ENCODE results near the gene LBHD1.
"Not testable (repeated sequence)": the region's sequence is repeated elsewhere in the genome, so short reads cannot be mapped to it uniquely, and the experiment has no call there.

LBHD1 gene

GRCh38 chr11:62656796-62657429 is 15.2 kb downstream of the LBHD1 start:
- DNase-seq: no peak

GRCh38 chr11:62654297-62654696 is 17.8 kb downstream of the LBHD1 start:
- no peak for DNase-seq

GRCh38 chr11:62652161-62653006 is 19.7 kb downstream of the LBHD1 start:
- no peak for DNase-seq

- DNase-seq: not testable (repeated sequence)
Observed at GRCh38 chr11:62650283-62650682, 21.8 kb downstream of the LBHD1 start.

- DNase-seq: no peak
Observed at GRCh38 chr11:62649486-62649885, 22.6 kb downstream of the LBHD1 start.

GRCh38 chr11:62648967-62649364 is 23.1 kb downstream of the LBHD1 start:
- DNase-seq: no peak

GRCh38 chr11:62648185-62648966 is 23.7 kb downstream of the LBHD1 start:
- DNase-seq: no peak

GRCh38 chr11:62647609-62648005 is 24.5 kb downstream of the LBHD1 start:
- no peak for DNase-seq

GRCh38 chr11:62646825-62647608 is 25.1 kb downstream of the LBHD1 start:
- DNase-seq: no peak

- peak; percentile 99 for DNase-seq
Observed at GRCh38 chr11:62645946-62646824, 25.9 kb downstream of the LBHD1 start, which contains the start of gene GANAB. GANAB (minus strand) TSS chr11:62646613; CDS start chr11:62646599, 14 bp downstream.

- no peak for DNase-seq
Observed at GRCh38 chr11:62645671-62645945, 26.5 kb downstream of the LBHD1 start.

GRCh38 chr11:62644220-62644619 is 27.8 kb downstream of the LBHD1 start:
- DNase-seq: no peak

- no peak for DNase-seq
Observed at GRCh38 chr11:62632492-62632891, 39.6 kb downstream of the LBHD1 start.

- no peak for DNase-seq
Observed at GRCh38 chr11:62627713-62628112, 44.4 kb downstream of the LBHD1 start.

GRCh38 chr11:62622476-62623089 is 49.5 kb downstream of the LBHD1 start:
- no peak for DNase-seq

GRCh38 chr11:62621567-62622470 is 50.2 kb downstream of the LBHD1 start, which contains the start of gene B3GAT3:
B3GAT3 (minus strand) TSS chr11:62621986; CDS start chr11:62621947, 39 bp downstream.
- peak; percentile 100 for DNase-seq

- no peak for DNase-seq
Observed at GRCh38 chr11:62621027-62621566, 51.0 kb downstream of the LBHD1 start.

- DNase-seq: not testable (repeated sequence)
Observed at GRCh38 chr11:62616957-62617356, 55.1 kb downstream of the LBHD1 start.

- no peak for DNase-seq
Observed at GRCh38 chr11:62615521-62615920, 56.5 kb downstream of the LBHD1 start.

- peak; percentile 86 for DNase-seq
Observed at GRCh38 chr11:62614275-62614674, 57.8 kb downstream of the LBHD1 start.

Data from DMS53 (cell line).